Kidney (tissue), 14 donors: ENCODE measurements around the gene DNM3. TPM values are rescaled to one million over a fixed set of nuclear protein-coding genes. Genes with fewer than 3 reads are reported as not detected.

ENCODE experiments used
- DNase-seq, 5 donors: peaks; one replicate each; pipeline ENCODE4 v3.0.0-alpha.2; 2013 to 2020
- FAIRE-seq: peaks from 2 replicates; lab custom pipeline; 2012; peaks lifted over from hg19 to GRCh38; lab: Jason Lieb, UNC
- H3K27ac ChIP-seq, 2 donors: one replicate each; pipeline ENCODE4 v1.7.0; 2013; ENCODE audit warnings: low read depth in 2 of 2, low read length in 2 of 2, inconsistent platforms in 1 of 2
- H3K27me3 ChIP-seq: one replicate; pipeline ENCODE4 v1.7.1; 2013; ENCODE audit warnings: low read length, inconsistent platforms; ENCODE audit not compliant: control insufficient read depth, insufficient read depth
- H3K36me3 ChIP-seq, 3 donors: one replicate each; pipeline versions ENCODE4 v1.7.0 to v1.7.1; 2013; ENCODE audit warnings: low read length in 3 of 3, control low read depth in 1 of 3, inconsistent platforms in 1 of 3; ENCODE audit not compliant: insufficient read depth in 3 of 3, control insufficient read depth in 2 of 3
- H3K4me1 ChIP-seq, 3 donors: one replicate each; pipeline versions ENCODE4 v1.7.0 to v1.7.1; 2013; ENCODE audit warnings: low read length in 3 of 3, inconsistent platforms in 1 of 3, low read depth in 1 of 3; ENCODE audit not compliant: control insufficient read depth in 2 of 3, insufficient read depth in 2 of 3
- H3K4me3 ChIP-seq, 3 donors: one replicate each; pipeline versions ENCODE4 v1.7.0 to v1.8.1; 2013; ENCODE audit warnings: low read length in 3 of 3, control low read depth in 1 of 3, inconsistent platforms in 1 of 3
- H3K9ac ChIP-seq, 3 donors: one replicate each; pipeline versions ENCODE4 v1.7.0 to v1.7.1; 2013; ENCODE audit warnings: low read length in 3 of 3, control low read depth in 1 of 3, inconsistent platforms in 1 of 3
- H3K9me3 ChIP-seq, 3 donors: one replicate each; pipeline versions ENCODE4 v1.7.0 to v1.7.1; 2013; ENCODE audit warnings: low read length in 3 of 3, control low read depth in 1 of 3, inconsistent platforms in 1 of 3; ENCODE audit not compliant: control insufficient read depth in 2 of 3, insufficient read depth in 1 of 3
- intact Hi-C: fragments of 100-400 bp; cut with DNase I; formaldehyde crosslinking; loops from one replicate; pipeline ENCODE4 v1.11.1; 2022
- polyA plus RNA-seq: library from polyadenylated mRNA; stranded (reverse); fragments of 350-450 nt; fragmentation: Illumina TruSeq; extraction: RNeasy Lipid Tissue Mini Kit (QIAGEN cat#74804); gene quantifications from one replicate; pipeline ENCODE4 v1.2.3, GENCODE V29; 2014; ENCODE audit warnings: low read depth, low replicate concordance; ENCODE audit not compliant: insufficient read depth
- total RNA-seq: library from RNA; stranded (reverse); fragmentation: NEBNext Ultra II Directional; extraction: Animal tissue kit (Norgen Biotek cat#: 25700); gene quantifications from one replicate; pipeline ENCODE4 v1.2.1, GENCODE V29; 2021
- TF ChIP-seq, protein P1 (sequence below): IDR thresholded peaks from 3 replicates; pipeline ENCODE4 v1.5.1; 2012; ENCODE audit warnings: mild to moderate bottlenecking, moderate library complexity, borderline replicate concordance; ENCODE audit not compliant: insufficient read depth; ENCODE audit errors: extremely low read depth
- donor health status: control.
- donor health status: control.
- donor health status: control.
- donor health status: control.
- donor health status: control.
- donor health status: DM: yes; HTN: yes; CAD: no.
- donor health status: Normal renal cell carcinoma (clear cell type).

The DNM3 gene
- total and polyA plus RNA-seq, 2 donors from 2014 or later: 5.9 to 19.1 TPM

DNA sequence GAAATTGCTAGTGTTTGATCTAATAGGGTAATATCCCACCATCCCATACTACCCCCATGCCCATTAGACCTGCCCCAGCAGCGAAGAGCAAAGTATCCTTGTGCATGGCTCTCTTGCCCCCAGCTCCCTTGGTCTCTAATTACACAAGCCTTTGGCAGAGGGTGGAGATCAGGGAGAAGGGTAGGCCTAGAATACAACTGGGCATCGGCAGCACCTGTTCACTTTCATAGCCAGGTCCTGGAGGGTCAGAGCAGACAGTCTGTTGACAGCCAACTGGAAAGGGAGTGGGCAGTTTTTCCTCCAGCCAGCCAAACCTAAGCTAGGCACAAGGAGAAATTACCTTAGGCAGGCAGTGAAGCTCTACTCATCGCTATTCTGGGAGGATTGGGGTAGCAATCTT, 605.2 kb downstream of the DNM3 start:
- peaks cover 3 to 18% (median 14%) of the 10 kb centered on the region in 3 donors for H3K4me1 ChIP-seq
- no peaks in the 10 kb centered on the region for H3K36me3 ChIP-seq
- TF ChIP-seq, protein P1, sequence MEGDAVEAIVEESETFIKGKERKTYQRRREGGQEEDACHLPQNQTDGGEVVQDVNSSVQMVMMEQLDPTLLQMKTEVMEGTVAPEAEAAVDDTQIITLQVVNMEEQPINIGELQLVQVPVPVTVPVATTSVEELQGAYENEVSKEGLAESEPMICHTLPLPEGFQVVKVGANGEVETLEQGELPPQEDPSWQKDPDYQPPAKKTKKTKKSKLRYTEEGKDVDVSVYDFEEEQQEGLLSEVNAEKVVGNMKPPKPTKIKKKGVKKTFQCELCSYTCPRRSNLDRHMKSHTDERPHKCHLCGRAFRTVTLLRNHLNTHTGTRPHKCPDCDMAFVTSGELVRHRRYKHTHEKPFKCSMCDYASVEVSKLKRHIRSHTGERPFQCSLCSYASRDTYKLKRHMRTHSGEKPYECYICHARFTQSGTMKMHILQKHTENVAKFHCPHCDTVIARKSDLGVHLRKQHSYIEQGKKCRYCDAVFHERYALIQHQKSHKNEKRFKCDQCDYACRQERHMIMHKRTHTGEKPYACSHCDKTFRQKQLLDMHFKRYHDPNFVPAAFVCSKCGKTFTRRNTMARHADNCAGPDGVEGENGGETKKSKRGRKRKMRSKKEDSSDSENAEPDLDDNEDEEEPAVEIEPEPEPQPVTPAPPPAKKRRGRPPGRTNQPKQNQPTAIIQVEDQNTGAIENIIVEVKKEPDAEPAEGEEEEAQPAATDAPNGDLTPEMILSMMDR: no peak
- intact Hi-C loops: no loop called here
- H3K27ac ChIP-seq: no peak overlapping the region
- no peaks in the 10 kb centered on the region for H3K9me3 ChIP-seq
- H3K9ac ChIP-seq: no peak overlapping the region
- DNase-seq (no peak), FAIRE-seq (no peak)
- H3K27me3 ChIP-seq: no peaks in the 10 kb centered on the region
- no peak overlapping the region for H3K4me3 ChIP-seq

DNA sequence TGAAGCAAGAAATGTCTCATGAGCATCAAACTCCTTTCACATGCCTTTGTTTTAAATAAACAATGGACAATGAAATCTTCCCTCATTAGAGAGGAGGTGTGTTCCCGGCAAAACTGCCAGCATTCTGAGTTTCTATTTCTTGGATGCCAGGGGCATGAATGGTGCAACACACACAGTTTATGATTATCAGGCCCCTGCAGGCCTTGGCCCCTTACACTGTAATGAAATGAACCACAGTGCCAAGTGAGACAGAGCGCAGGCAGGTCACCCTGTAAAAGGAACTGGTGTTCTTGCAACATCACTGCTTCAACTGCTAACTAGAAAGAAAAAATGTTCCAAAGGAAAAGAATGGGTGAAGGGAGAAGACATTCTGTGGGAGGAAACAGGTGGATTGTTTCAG, 606.3 kb downstream of the DNM3 start:
- Histone ChIP-seq H3K9me3 (no peaks in the 10 kb centered on the region), H3K4me3 (no peak overlapping the region), H3K4me1 (peaks cover 3 to 14% (median 14%) of the 10 kb centered on the region in 3 donors), H3K36me3 (no peaks in the 10 kb centered on the region), H3K27ac (no peak overlapping the region), H3K27me3 (no peaks in the 10 kb centered on the region), H3K9ac (no peak overlapping the region)
- intact Hi-C loops: no loop called here
- FAIRE-seq (no peak), DNase-seq (no peak)
- TF ChIP-seq, protein P1: no peak

DNA sequence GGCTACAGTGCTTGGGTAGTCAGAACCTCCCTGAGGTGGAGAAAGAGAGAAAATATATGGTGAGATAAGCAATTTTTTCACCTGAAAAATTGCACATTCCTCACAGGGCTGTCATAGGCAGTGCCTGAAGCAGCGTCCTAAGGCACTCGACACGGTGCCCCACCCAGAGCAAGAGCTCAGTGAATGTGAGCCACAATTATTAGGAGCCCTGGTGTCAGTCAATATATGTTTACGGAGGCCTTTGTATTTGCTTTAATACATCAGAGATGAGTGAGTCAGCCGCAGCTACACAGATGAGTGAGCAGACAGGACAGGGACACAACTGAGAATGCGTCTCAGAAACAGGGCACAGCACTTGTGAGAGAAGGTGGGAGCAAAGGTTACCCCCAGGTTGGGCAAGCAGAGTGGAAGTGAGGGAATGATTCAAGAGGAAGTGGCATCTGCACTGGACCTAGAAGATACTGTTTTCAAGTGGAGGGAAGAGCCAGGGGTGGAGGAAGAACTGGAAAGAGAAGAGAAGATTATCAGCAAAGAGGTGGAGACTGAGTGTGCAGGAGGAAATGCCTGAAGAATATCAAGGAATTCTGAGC, 607.8 kb downstream of the DNM3 start:
- FAIRE-seq: no peak
- peak in 1 of 5 donors; percentile 19 for DNase-seq
- Histone ChIP-seq H3K36me3 (no peaks in the 10 kb centered on the region), H3K9ac (no peak overlapping the region), H3K9me3 (no peaks in the 10 kb centered on the region), H3K4me1 (peaks cover 0 to 9% (median 8%) of the 10 kb centered on the region in 3 donors), H3K4me3 (no peak overlapping the region), H3K27me3 (no peaks in the 10 kb centered on the region), H3K27ac (no peak overlapping the region)
- TF ChIP-seq, protein P1: no peak
- intact Hi-C loops: no loop called here
